CD4-positive, alpha-beta T cell treated with Interleukin-12 subunit alpha and Interleukin-12 subunit beta, for 1 hour (primary cell): ENCODE measurements around the gene FAM20C.

Experiments used
- DNase-seq: peaks from one replicate; pipeline ENCODE4 v3.0.0-alpha.2; 2020

The FAM20C gene

GRCh38 chr7:159370-160270 lies 32.8 kb upstream of the FAM20C start:
- DNase-seq: no peak

DNA sequence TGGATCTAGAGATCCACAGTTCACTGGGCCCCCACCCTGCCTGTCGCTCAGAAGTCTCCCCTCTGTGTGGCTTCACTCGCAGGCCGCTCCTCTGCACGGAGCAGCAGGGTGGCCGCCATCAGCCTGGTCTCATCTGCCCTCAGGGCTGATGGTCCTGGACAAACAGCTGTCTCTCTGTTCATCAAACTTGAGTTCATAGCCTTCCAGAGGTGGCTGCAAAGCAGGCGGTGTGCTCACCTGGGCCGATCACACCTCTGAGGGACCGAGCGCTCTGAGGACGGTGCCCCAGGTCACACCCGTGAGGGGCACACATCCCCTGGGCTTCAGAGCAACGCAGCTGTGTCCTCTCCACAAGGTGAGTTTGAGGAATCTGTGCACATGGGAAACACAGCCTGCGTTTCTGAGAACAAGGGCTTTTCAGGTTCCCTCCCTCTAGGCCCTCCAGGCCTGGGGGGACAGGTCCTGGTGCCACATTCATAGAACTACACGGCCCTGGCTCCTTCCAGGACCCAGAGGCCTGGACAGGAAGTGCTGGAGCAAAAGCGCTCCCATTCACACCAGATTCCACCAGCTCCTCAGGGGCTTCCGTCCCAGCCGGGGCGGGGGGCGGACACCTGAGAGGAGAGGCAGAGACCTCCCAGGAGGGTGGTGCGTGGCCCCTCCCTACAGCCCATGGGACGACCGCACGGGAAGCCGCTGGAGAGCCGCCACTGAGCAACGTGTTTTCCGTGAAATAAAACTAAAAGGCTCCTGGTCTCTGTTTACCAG lies 31.2 kb upstream of the FAM20C start:
- no peak for DNase-seq

DNA sequence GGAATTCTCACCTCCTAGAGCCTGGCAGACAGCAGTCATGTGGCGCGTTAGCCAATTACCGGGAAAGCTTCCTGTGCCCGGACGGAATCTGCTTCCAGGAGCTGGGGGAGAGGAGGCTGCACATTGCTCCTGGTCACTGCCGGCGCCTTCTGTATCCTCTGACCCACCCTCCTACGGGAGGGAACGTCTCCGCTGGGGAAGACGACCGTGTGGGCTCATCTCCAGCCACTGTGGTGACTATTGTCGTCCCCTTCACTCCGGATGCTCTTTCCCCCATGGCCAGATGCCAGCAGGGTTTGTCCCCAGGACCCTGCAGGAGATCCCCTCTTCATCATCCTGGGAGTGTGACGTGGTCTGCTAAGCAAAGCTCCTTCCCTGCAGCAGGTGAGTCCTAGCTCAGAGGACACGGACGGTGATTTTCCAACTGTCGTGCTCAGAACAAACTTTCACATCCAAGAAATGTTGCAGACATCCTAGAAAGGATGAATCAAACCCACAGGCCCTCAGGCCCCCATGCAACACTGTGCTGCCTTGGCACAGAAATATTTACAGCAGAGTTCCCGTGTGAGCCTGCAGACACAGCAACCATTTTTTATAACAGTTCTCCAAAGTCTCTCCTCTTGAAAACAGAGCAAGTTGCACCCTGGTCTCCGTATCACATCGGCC lies 29.6 kb upstream of the FAM20C start:
- no peak for DNase-seq

DNA sequence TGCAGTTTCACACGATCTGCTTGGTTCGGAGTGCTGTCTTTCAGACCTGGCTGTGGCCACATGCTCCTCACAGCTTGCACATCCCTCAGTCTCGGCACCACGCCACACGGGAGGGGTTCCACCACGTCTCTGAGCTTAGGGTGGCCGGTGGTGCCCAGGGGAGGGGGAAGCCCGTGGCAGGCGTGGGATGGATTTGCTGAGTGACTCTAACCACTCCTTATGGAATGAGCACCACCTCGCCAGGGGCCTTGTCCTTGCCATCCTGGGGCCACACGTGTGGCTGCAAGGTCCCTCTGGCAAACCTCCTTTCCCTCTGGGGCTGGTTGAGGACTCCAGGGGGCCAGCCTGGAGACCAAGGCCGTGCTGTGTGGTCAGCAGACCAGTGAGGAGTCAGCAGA lies 29.1 kb upstream of the FAM20C start:
- DNase-seq: no peak

DNA sequence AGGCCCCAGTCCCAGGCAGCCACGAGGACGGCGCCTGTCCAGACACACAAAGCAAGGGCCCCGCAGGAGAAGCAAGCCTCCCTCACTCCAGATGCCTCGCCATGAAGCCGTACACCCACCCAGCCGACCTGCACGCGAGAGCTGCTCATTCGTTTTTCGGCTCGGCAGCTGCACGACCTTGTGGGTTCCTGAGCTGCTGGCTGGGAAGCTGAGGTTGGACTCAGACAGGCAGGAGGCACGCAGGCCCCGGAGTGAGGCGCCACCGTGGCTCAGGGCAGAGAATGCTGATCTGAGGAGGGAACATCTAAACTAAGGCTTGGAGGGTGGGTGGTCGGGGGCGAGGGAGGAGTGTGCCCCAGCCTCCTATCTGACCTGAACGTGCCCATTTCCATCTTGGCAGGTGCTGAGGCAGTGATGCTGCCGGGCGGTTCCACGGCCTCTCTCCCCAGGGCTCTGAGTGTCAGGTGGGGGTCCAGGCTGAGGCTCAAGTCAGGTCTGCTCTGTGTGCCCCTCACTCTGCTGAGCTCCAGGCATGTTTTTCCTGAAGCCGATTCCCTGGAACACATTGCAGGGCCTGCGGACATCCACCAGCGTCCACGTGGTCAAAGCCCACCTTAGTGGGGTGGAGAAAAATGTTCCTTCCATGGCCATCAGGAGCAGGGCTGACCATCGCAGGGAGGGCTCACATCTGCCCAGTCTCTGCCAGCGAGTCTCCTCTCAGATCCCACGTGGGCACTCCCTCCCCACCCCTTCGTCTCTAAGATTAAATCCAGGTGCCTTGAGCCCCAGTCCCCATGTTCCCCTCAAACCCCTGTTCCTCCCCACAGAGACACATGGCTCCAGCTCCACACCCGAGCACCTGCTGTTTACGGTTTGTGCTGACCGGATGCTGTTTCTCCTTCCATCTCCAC lies 28.1 kb upstream of the FAM20C start:
- no peak for DNase-seq

DNA sequence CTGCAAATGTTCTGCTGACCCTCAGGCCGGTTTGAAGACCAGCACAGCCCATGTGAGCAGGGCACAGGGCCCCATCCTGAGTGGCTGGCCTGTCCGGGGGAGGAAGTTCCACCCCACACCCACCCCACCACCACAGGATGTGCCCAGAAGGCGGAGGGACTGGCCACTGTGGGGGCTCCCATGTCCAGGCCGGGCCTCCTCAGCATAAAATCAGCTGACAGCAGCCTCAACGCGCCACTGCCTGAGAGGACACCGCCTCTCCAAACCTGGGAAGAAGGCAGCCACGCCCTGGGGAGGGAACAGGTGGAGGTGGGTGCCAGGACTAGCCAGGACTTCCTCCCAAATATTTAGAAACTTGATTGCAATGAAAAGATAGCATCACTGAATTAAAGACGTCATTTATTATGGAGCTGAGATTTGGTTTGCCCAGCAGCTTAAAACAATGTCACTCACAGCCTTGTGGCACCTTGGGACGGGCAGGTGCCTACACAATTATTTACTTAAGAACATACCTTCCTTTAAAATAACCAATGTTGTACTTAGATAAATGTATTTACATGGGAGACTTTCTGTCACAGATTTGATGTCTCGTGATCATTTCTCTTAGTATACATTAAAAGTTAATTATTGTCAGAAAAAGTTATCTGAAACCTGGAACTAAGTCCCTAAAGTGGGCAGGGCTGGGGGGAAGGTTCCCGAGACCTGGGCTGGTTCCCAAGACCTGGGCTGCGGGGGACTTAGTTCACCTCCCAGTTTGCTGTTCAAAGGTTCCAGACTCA lies 27.3 kb upstream of the FAM20C start:
- DNase-seq: no peak

DNA sequence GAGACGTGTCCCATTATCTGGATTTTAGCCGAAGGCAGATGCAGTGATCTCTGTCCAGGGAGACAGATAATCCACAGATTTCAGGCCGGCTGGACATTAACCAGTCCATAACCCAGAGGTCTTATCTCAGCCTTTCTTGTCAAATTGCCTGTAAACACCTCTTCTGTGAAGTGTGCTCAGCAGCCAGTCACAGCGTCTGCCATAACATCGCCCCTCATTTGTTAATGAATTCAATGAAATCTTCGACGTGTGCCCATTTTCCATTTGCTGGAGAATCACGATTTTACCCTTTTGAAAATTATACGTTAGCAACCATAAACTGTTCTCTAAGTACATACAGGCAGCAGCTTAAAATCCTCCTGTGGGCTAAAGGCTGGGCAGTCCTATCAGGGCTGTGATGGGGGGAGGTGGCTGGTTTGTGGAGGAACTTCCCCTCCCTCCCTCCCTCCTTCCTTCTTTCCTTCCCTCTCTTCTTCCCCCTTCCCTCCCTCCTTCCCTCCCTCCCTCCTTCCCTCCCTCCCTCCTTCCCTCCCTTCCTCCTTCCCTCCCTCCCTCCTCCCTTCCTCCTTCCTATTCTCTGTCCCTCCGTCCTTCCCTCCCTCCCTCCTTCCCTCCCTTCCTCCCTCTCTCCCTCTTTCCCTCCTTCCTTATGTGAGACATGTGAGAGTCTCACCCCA lies 26.6 kb upstream of the FAM20C start:
- DNase-seq: no peak

GRCh38 chr7:166338-167060 lies 25.9 kb upstream of the FAM20C start:
- no peak for DNase-seq

DNA sequence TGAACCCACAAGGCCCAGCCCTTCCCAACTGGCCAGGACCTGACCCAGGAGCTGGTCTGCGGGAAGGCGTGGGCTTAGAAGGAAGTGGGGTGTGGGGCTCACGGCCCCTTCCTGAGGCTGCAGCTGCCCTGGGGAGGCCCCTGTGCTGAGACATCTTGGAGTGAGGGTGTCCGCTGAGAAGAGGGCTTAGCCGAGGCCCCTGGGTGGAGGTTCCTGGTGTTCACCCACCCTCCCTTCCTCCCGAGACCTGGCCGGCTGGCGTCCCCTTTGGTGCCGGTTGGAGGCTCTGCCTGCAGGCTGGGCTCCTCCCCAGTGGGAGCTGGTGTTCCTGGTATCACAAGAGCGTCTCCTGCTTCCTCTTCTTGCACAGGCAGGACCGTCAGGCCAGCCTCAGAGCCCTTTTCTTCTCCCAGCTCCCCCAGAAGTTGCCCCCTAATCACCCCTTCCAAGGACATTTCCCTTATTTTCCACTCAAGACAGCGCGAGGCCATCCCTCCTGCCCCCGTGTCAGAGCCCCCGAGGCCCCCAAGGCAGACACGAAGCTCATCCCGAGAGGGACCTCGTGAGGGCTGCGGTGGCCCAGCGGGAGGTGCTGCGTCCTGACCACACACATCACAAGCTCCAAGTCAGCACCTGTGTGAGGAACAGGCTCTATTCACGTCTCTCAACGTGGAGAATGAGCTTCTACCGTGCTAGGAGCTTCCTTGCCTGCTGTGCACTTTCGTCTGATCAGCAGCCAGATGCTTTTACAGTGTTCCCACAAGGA lies 25.1 kb upstream of the FAM20C start:
- DNase-seq: no peak

DNA sequence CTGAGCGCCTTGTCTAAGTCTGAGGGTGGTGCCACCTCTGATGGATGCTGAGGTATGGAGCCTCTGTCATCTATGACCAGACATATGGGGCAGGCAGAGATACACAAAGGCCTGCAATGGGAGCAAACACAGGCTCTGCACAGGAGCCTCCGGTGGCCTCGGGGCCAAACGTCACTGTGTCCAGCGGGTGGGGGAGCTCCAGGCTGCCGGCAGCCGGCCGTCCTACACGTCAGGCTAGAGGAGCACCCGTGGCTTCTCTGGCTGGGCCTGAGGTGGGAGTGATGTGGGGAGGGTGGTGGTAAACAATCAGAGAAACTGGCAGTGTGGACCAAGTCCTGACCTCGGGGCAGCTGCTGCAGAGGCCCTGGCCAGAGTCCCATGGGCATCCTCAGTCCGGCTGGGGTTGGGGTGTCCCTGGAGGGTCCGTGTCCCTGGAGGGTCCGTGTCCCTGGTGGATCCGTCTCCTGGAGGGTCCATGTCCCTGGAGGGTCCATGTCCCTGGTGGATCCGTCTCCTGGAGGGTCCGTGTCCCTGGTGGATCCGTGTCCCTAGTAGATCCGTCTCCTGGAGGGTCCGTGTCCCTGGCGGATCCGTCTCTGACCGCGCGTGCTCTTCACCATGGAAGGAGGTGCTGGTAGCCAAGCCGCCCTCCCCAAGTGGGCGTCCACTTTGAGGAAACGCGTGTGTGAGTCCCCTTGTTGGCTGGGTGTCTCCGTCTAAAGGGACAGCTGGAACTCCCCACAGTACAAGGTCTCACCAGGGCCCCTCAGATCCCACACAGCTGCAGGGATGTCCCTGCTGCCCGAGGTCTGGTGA lies 24.2 kb upstream of the FAM20C start:
- DNase-seq: no peak

GRCh38 chr7:169276-170172 lies 22.8 kb upstream of the FAM20C start:
- no peak for DNase-seq

DNA sequence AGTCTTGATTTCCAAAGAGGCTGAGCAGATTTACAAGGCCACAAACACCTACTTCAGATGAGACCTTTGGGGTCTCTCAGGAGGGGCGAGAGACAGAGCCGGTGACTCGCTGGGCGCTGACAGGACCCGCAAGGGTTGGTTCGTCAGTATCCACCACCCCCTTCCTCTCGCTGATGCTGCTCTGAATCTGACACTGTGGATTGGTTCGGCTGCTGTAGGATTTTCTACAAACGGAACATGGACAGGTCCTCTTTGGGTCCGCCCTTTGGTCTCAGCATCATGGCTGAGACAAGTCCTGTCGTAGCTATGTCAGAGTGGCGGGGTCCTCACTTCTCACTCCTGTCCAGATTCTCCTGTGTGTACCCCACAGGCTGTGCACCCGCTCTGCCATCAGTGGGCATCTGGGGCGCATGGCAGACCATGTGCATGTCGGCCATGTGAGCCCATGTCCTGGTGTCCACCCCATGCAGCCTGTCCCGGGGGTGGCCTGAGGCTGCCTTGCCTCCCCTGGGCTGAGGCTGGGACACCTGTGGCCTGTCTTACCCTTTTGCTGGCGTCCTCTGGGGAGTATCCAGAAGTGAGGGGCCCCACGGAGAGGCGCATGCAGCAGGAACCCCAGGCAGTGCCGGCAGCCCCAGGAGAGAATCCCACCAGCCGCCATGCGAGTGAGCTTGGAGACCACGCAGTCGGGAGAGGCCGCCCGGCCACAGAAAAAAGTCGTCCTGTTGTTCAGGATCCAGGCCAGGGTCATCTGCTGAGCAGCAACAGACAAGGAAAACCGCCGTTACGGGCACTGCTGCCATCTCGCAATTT lies 21.6 kb upstream of the FAM20C start:
- DNase-seq: no peak

DNA sequence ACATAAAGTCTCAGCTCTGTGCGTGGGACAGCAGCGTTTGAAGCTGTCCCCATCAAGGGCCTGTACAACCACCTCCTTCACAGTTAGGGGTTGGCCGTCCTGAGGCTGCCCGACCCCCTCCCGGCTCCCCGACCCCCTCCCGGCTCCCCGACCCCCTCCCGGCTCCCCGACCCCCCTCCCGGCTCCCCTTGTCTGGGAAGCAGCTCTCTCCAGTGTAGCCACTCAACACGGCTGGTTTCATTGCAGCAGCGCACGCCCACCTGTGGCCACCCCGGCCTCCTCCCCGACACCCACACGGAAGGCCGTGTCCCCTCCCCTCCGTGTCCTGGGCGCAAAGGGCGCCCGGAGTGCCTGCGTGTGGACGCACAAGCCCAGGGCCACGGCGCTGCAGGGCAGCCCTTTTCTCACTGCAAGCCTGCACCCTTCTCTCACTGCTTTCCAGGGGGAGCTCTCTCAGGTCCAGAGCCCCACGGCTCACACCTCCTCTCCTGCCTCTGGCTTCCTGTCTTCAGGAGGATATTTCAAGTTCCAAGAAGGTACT lies 20.9 kb upstream of the FAM20C start:
- no peak for DNase-seq

GRCh38 chr7:171912-172515 lies 20.4 kb upstream of the FAM20C start:
- no peak for DNase-seq

GRCh38 chr7:173209-173918 lies 19.0 kb upstream of the FAM20C start:
- no peak for DNase-seq
